HepG2 (cell line): ENCODE data around the gene PDE5A.

Experiments used
- NBN ChIP-seq: fragments of 450-650 bp; conservative IDR thresholded peaks from 2 replicates; pipeline ENCODE4 v1.6.1; 2017
- POLR2AphosphoS2 ChIP-seq: IDR thresholded peaks from 2 replicates; pipeline ENCODE4 v1.6.1; 2011; ENCODE audit warnings: low read depth, low read length, improper control_type of control experiment
- RFX5 ChIP-seq: IDR thresholded peaks from 2 replicates; pipeline ENCODE4 v1.6.1; 2011; ENCODE audit warnings: low read depth, low read length, improper control_type of control experiment
- TCF12 ChIP-seq, 2 experiments: fragments of 450-650 bp in 1 of 2; sonication (generic) in 1 of 2; formaldehyde crosslinking in 1 of 2; IDR thresholded peaks; 2 replicates each; pipeline versions ENCODE4 v1.6.1 to v1.8.0; 2017 to 2022; ENCODE audit warnings: antibody characterized with exemption in 1 of 2, mild to moderate bottlenecking in 1 of 2, missing genetic modification reagents in 1 of 2, moderate library complexity in 1 of 2
- ZNF350 ChIP-seq: sonication (generic); formaldehyde crosslinking; IDR thresholded peaks from 2 replicates; pipeline ENCODE4 v1.4.0; 2020; ENCODE audit warnings: mild to moderate bottlenecking, low read depth, missing genetic modification reagents, borderline replicate concordance

DNA sequence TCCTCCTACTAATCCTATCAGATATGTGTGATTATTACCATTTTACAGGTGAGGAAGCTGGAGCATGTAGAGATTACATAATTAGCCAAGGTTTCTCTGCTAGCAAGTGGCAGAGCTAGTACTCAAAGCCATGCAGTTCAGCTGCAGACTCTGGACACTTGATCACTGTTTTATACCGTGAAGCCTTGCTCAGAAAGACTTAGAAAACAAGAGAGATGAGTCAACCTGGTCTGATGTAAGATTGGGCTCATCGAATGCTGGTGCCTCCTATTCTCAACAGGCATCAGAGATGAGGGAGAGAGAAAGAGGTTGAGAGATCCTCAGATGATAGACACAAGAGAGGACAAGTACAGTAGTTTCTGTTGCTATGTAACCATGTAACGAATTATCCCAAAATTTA lies 19.0 kb upstream of the PDE5A start:
- TF ChIP-seq ZNF350 (CRISPR knock-in tag) (no peak), POLR2AphosphoS2 (no peak), TCF12 (IDR thresholded peaks at IDR 0.05) (no peak), TCF12 (CRISPR knock-in tag; IDR thresholded peaks at IDR 0.05) (no peak), RFX5 (no peak), NBN (no peak)
